GM13976 (cell line): ENCODE results near the gene RETN.

Experiments used
- DNase-seq: peaks from one replicate; pipeline ENCODE4 v3.0.0; 2012; ENCODE audit warnings: low spot score
- CTCF ChIP-seq: IDR thresholded peaks from 2 replicates; pipeline ENCODE4 v1.5.1; 2012; ENCODE audit warnings: borderline replicate concordance, mild to moderate bottlenecking; ENCODE audit not compliant: insufficient read depth; ENCODE audit errors: extremely low read depth, missing control alignments, control extremely low read depth
- in situ Hi-C: fragments of 300-500 bp; cut with MboI; formaldehyde crosslinking; loops from one replicate; pipeline ENCODE4 v1.12.0; 2022; ENCODE audit warnings: low sequenced_read_pairs, mixed read lengths, inconsistent platforms; ENCODE audit not compliant: unreplicated experiment

Gene RETN

GRCh38 chr19:7650148-7650547, 18.7 kb upstream of the RETN start:
- DNase-seq = no peak
- in situ Hi-C loops = loop anchor here (25.0 kb wide), 1 partner anchor 288 kb away; no protein-coding TSS in a partner anchor
- no peak for TF ChIP-seq CTCF

- DNase-seq = peak; percentile 93
- in situ Hi-C loops = loop anchor here (25.0 kb wide), 1 partner anchor 290 kb away; no protein-coding TSS in a partner anchor
- peak; percentile 95 for TF ChIP-seq CTCF
Measured at GRCh38 chr19:7652061-7652641, 16.7 kb upstream of the RETN start.

- in situ Hi-C loops = loop anchor here (25.0 kb wide), 1 partner anchor 292 kb away; no protein-coding TSS in a partner anchor
- DNase-seq = no peak
- TF ChIP-seq CTCF = no peak
Measured at GRCh38 chr19:7654401-7654800, 14.4 kb upstream of the RETN start.

- DNase-seq = no peak
- in situ Hi-C loops = loop anchor here (25.0 kb wide), 1 partner anchor 293 kb away; no protein-coding TSS in a partner anchor
- no peak for TF ChIP-seq CTCF
Measured at GRCh38 chr19:7655581-7655980, 13.3 kb upstream of the RETN start.

GRCh38 chr19:7657131-7657751, 11.6 kb upstream of the RETN start:
- TF ChIP-seq CTCF = no peak
- DNase-seq = no peak
- in situ Hi-C loops = loop anchor here (25.0 kb wide), 1 partner anchor 295 kb away; no protein-coding TSS in a partner anchor

- in situ Hi-C loops = loop anchor here (25.0 kb wide), 1 partner anchor 296 kb away; no protein-coding TSS in a partner anchor
Measured at GRCh38 chr19:7658219-7658686, 10.6 kb upstream of the RETN start.

More at GRCh38 chr19:7658219-7658686, 10.6 kb upstream of the RETN start:
- DNase-seq = peak; percentile 95
- TF ChIP-seq CTCF = no peak
